H9 (cell line): Measurements from ENCODE around the gene SERTM2. TPM values are rescaled to one million over a fixed set of nuclear protein-coding genes. Genes with fewer than 3 reads are reported as not detected.

Experiments
- DNase-seq: peaks from one replicate; pipeline ENCODE4 v3.0.0-alpha.2; 2017
- H2AFZ ChIP-seq: one replicate; pipeline ENCODE4 v1.6.1; 2013; ENCODE audit warnings: mild to moderate bottlenecking, low read length, control low read depth, moderate library complexity
- H2AK5ac ChIP-seq: 2 replicates; pipeline ENCODE4 v1.6.1; 2013; ENCODE audit warnings: low read length, control low read depth, mixed read lengths; ENCODE audit not compliant: insufficient read length
- H2BK120ac ChIP-seq: one replicate; pipeline ENCODE4 v1.6.1; 2013; ENCODE audit warnings: low read depth, mild to moderate bottlenecking, low read length, control low read depth, inconsistent platforms; ENCODE audit not compliant: poor library complexity, severe bottlenecking
- H2BK12ac ChIP-seq: 2 replicates; pipeline ENCODE4 v1.6.1; 2013; ENCODE audit warnings: low read length, control low read depth, mixed read lengths, low read depth; ENCODE audit not compliant: insufficient read length
- H2BK15ac ChIP-seq: 2 replicates; pipeline ENCODE4 v1.6.1; 2013; ENCODE audit warnings: low read depth, low read length, control low read depth
- H2BK20ac ChIP-seq: one replicate; pipeline ENCODE4 v1.6.1; 2013; ENCODE audit warnings: low read depth, mild to moderate bottlenecking, low read length, control low read depth, inconsistent platforms; ENCODE audit not compliant: poor library complexity, severe bottlenecking
- H2BK5ac ChIP-seq: 2 replicates; pipeline ENCODE4 v1.6.1; 2013; ENCODE audit warnings: low read length, control low read depth, mixed read lengths; ENCODE audit not compliant: insufficient read length
- H3K14ac ChIP-seq: 2 replicates; pipeline ENCODE4 v1.6.1; 2013; ENCODE audit warnings: low read length, control low read depth; ENCODE audit not compliant: insufficient read depth
- H3K18ac ChIP-seq: 2 replicates; pipeline ENCODE4 v1.6.1; 2013; ENCODE audit warnings: low read depth, mild to moderate bottlenecking, mixed read lengths, low read length, control low read depth; ENCODE audit not compliant: insufficient read length
- H3K23ac ChIP-seq: 2 replicates; pipeline ENCODE4 v1.6.1; 2013; ENCODE audit warnings: low read length, control low read depth, mixed read lengths, low read depth; ENCODE audit not compliant: insufficient read length
- H3K23me2 ChIP-seq: 2 replicates; pipeline ENCODE4 v1.6.1; 2013; ENCODE audit warnings: low read depth, mild to moderate bottlenecking, mixed read lengths, low read length, control low read depth; ENCODE audit not compliant: insufficient read length, poor library complexity, severe bottlenecking
- H3K27ac ChIP-seq: 2 replicates; pipeline ENCODE4 v1.5.1; 2013; ENCODE audit warnings: low read length, control low read depth, mixed read lengths, low read depth; ENCODE audit not compliant: insufficient read length
- H3K27me3 ChIP-seq: 2 replicates; pipeline ENCODE4 v1.6.1; 2013; ENCODE audit warnings: low read length, control low read depth, inconsistent platforms; ENCODE audit not compliant: insufficient read depth
- H3K4ac ChIP-seq: 2 replicates; pipeline ENCODE4 v1.6.1; 2013; ENCODE audit warnings: low read depth, mild to moderate bottlenecking, control low read depth, inconsistent platforms, low read length, moderate library complexity
- H3K4me1 ChIP-seq: 2 replicates; pipeline ENCODE4 v1.6.1; 2013; ENCODE audit warnings: low read length, control low read depth, inconsistent platforms; ENCODE audit not compliant: insufficient read depth
- H3K4me2 ChIP-seq: 2 replicates; pipeline ENCODE4 v1.6.1; 2013; ENCODE audit warnings: low read length, control low read depth, mixed read lengths; ENCODE audit not compliant: insufficient read length, insufficient read depth
- H3K56ac ChIP-seq: 2 replicates; pipeline ENCODE4 v1.6.1; 2013; ENCODE audit warnings: low read depth, mild to moderate bottlenecking, mixed read lengths, low read length, control low read depth; ENCODE audit not compliant: insufficient read length
- H3K79me1 ChIP-seq: 2 replicates; pipeline ENCODE4 v1.6.1; 2013; ENCODE audit warnings: low read depth, mild to moderate bottlenecking, moderate library complexity, low read length, control low read depth, inconsistent platforms; ENCODE audit not compliant: insufficient read depth, poor library complexity, severe bottlenecking
- H3K79me2 ChIP-seq: 2 replicates; pipeline ENCODE4 v1.6.1; 2013; ENCODE audit warnings: low read length, control low read depth, inconsistent platforms; ENCODE audit not compliant: insufficient read depth
- H3K9ac ChIP-seq: 2 replicates; pipeline ENCODE4 v1.6.1; 2013; ENCODE audit warnings: low read length, control low read depth, mixed read lengths; ENCODE audit not compliant: insufficient read length; ENCODE audit errors: extremely low read depth
- H3K9me3 ChIP-seq: one replicate; pipeline ENCODE4 v1.6.1; 2013; ENCODE audit warnings: low read depth, low read length, inconsistent platforms; ENCODE audit not compliant: control insufficient read depth
- H3T11ph ChIP-seq: one replicate; pipeline ENCODE4 v1.6.1; 2013; ENCODE audit warnings: mild to moderate bottlenecking, low read length, control low read depth, inconsistent platforms
- H4K20me1 ChIP-seq: one replicate; pipeline ENCODE4 v1.6.1; 2013; ENCODE audit not compliant: control insufficient read depth, insufficient read length, insufficient read depth
- H4K5ac ChIP-seq: 2 replicates; pipeline ENCODE4 v1.6.1; 2013; ENCODE audit warnings: low read depth, mild to moderate bottlenecking, mixed read lengths, low read length, control low read depth; ENCODE audit not compliant: insufficient read length
- H4K8ac ChIP-seq: replicated peaks from 2 replicates; pipeline ENCODE4 v1.6.1; 2013; ENCODE audit warnings: low read length, control low read depth, mixed read lengths, low read depth; ENCODE audit not compliant: insufficient read length
- H4K91ac ChIP-seq: 2 replicates; pipeline ENCODE4 v1.6.1; 2013; ENCODE audit warnings: low read depth, mild to moderate bottlenecking, moderate library complexity, mixed read lengths, low read length, control low read depth; ENCODE audit not compliant: insufficient read length
- H3K27ac Mint-ChIP-seq, 3 experiments: 2 replicates in 2 of 3; 3 replicates in 1 of 3; pipeline ENCODE4 v1.8.0; 2020 to 2021; ENCODE audit warnings: mixed read lengths in 3 of 3, mild to moderate bottlenecking in 1 of 3, moderate library complexity in 1 of 3
- H3K27me3 Mint-ChIP-seq: 2 replicates; pipeline ENCODE4 v1.8.0; 2021; ENCODE audit warnings: low read depth, mild to moderate bottlenecking, moderate library complexity, mixed read lengths
- H3K36me3 Mint-ChIP-seq, 3 experiments: 2 replicates in 2 of 3; 3 replicates in 1 of 3; pipeline ENCODE4 v1.8.0; 2020 to 2021; ENCODE audit warnings: low read depth in 3 of 3, mixed read lengths in 3 of 3; ENCODE audit not compliant: insufficient read depth in 1 of 3
- H3K4me1 Mint-ChIP-seq, 2 experiments: 2 replicates each; pipeline ENCODE4 v1.8.0; 2020; ENCODE audit warnings: mixed read lengths in 2 of 2
- H3K4me3 Mint-ChIP-seq, 2 experiments: 2 replicates in 1 of 2; 3 replicates in 1 of 2; pipeline ENCODE4 v1.8.0; 2020 to 2021; ENCODE audit warnings: mild to moderate bottlenecking in 2 of 2, mixed read lengths in 2 of 2, moderate library complexity in 1 of 2
- H3K9me3 Mint-ChIP-seq, 2 experiments: 2 replicates in 1 of 2; 3 replicates in 1 of 2; pipeline ENCODE4 v1.8.0; 2020; ENCODE audit warnings: mild to moderate bottlenecking in 2 of 2, mixed read lengths in 2 of 2, moderate library complexity in 1 of 2
- total RNA-seq: library from RNA; stranded (reverse); gene quantifications from 2 replicates; pipeline ENCODE4 v1.2.1, GENCODE V29; 2021
- TF ChIP-seq, protein P1 (sequence below): fragments of 200-600 bp; sonication (generic); conservative IDR thresholded peaks from 3 replicates; pipeline ENCODE4 v1.8.0; 2021; ENCODE audit warnings: antibody characterized with exemption, mild to moderate bottlenecking

Gene SERTM2
- total RNA-seq, 1 experiment from 2014 or later = 0.22 TPM

DNA sequence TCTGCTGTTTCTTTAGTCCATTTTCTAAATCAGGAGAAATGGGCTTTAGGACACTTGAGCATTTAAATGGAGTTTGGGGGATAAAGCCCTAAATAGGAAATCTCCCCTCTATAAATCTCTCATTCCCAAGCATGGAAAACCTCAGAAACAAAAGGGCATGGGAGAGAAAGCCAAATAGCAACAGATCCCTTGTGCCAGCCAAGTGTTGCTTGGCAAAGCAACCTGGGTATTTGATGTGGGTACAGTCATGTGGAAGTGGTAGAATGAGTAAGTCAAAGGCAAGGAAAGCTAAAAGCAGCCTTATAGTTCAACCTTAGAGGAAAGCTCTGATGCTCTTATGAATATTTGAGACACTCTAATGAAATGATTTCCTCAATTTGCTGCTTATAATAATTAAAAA is 29.5 kb upstream of the SERTM2 start:
- H2BK20ac ChIP-seq = no peak overlapping the region
- no peak overlapping the region for H3K4me3 Mint-ChIP-seq
- H3K9me3 ChIP-seq = no peaks in the 10 kb centered on the region
- H3K18ac ChIP-seq = no peak overlapping the region
- no peak overlapping the region for H3K56ac ChIP-seq
- no peak overlapping the region for H4K5ac ChIP-seq
- no peaks in the 10 kb centered on the region for H3K79me2 ChIP-seq
- H3K9me3 Mint-ChIP-seq = peaks cover 16% of the 10 kb centered on the region in 2 experiments
- H2AFZ ChIP-seq = no peak overlapping the region
- H3K23me2 ChIP-seq = no peaks in the 10 kb centered on the region
- no peak overlapping the region for H2BK12ac ChIP-seq
- H3K36me3 Mint-ChIP-seq = peaks cover 2 to 24% (median 4%) of the 10 kb centered on the region in 3 experiments; a peak in 6 of 7 replicates
- peak overlapping the region in 1 of 3 experiments; percentile 53; a peak in 1 of 7 replicates for H3K27ac Mint-ChIP-seq
- no peak overlapping the region for H3K4ac ChIP-seq
- H4K91ac ChIP-seq = no peak overlapping the region
- no peak overlapping the region for H4K8ac ChIP-seq
- no peak overlapping the region for H3K14ac ChIP-seq
- H2BK5ac ChIP-seq = no peak overlapping the region
- H4K20me1 ChIP-seq = no peaks in the 10 kb centered on the region
- no peak overlapping the region for H3T11ph ChIP-seq
- no peaks in the 10 kb centered on the region for H3K27me3 Mint-ChIP-seq
- no peak for DNase-seq
- no peaks in the 10 kb centered on the region for H3K27me3 ChIP-seq
- no peak overlapping the region for H3K9ac ChIP-seq
- no peaks in the 10 kb centered on the region for H3K79me1 ChIP-seq
- H3K23ac ChIP-seq = no peak overlapping the region
- no peak overlapping the region for H3K4me2 ChIP-seq
- no peak overlapping the region for H2AK5ac ChIP-seq
- peaks cover 8 to 10% of the 10 kb centered on the region in 2 experiments for H3K4me1 Mint-ChIP-seq
- peaks cover 4% of the 10 kb centered on the region; the same call in 1 of the 2 replicates for H3K4me1 ChIP-seq
- TF ChIP-seq, protein P1, sequence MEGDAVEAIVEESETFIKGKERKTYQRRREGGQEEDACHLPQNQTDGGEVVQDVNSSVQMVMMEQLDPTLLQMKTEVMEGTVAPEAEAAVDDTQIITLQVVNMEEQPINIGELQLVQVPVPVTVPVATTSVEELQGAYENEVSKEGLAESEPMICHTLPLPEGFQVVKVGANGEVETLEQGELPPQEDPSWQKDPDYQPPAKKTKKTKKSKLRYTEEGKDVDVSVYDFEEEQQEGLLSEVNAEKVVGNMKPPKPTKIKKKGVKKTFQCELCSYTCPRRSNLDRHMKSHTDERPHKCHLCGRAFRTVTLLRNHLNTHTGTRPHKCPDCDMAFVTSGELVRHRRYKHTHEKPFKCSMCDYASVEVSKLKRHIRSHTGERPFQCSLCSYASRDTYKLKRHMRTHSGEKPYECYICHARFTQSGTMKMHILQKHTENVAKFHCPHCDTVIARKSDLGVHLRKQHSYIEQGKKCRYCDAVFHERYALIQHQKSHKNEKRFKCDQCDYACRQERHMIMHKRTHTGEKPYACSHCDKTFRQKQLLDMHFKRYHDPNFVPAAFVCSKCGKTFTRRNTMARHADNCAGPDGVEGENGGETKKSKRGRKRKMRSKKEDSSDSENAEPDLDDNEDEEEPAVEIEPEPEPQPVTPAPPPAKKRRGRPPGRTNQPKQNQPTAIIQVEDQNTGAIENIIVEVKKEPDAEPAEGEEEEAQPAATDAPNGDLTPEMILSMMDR = no peak
- no peak overlapping the region for H2BK15ac ChIP-seq
- H2BK120ac ChIP-seq = no peak overlapping the region
- no peak overlapping the region for H3K27ac ChIP-seq
